HepG2 (cell line): Measurements from ENCODE around the gene DNAJC15. TPM values are rescaled to one million over a fixed set of nuclear protein-coding genes. Genes with fewer than 3 reads are reported as not detected.

ENCODE experiments used
- ATAC-seq: fragments of 200-7000 bp; cut with Tn5 transposase; 3 replicates; pipeline ENCODE4 v1.9.1; 2020; ENCODE audit warnings: mild to moderate bottlenecking, moderate library complexity
- BruUV-seq: library from RNA; stranded (reverse); fragments of 400-500 nt; replicated peaks from 2 replicates; lab custom pipeline; 2021; lab: Mats Ljungman, UMichigan
- CTCF ChIA-PET: fragments of 300-600 bp; formaldehyde crosslinking; extraction: SDS; loops from one replicate; lab custom pipeline; 2021; ENCODE audit warnings: low total read pairs, inconsistent platforms, low intra/inter-chr PET ratio; lab: Yijun Ruan, JAX
- POLR2A ChIA-PET: fragments of 350-600 bp; sonication (Branson Sonifier 250); formaldehyde crosslinking; loops from one replicate; lab custom pipeline; 2020; ENCODE audit warnings: antibody characterized with exemption, inconsistent platforms; lab: Yijun Ruan, JAX
- DNase-seq: peaks from one replicate; pipeline ENCODE4 v3.0.0-alpha.2; 2015; ENCODE audit warnings: low spot score
- FAIRE-seq: peaks from 3 replicates; lab custom pipeline; 2011; peaks lifted over from hg19 to GRCh38; lab: Jason Lieb, UNC
- H2AFZ ChIP-seq: one replicate; pipeline ENCODE4 v1.6.1; 2011; ENCODE audit warnings: low read length, inconsistent platforms
- H3K27ac ChIP-seq: fragments of 300-600 bp; 3 replicates; pipeline ENCODE4 v1.8.0; 2011; ENCODE audit warnings: mixed run types, mild to moderate bottlenecking, mixed read lengths, low read length, inconsistent platforms; ENCODE audit not compliant: insufficient read depth; ENCODE audit errors: extremely low read length
- H3K27me3 ChIP-seq, 2 experiments: fragments of 200-600 bp in 1 of 2; 2 replicates in 1 of 2; 3 replicates in 1 of 2; pipeline versions ENCODE4 v1.6.0 to v1.8.0; 2011; ENCODE audit warnings: low read length in 2 of 2, mild to moderate bottlenecking in 2 of 2, moderate library complexity in 2 of 2, inconsistent platforms in 1 of 2; ENCODE audit not compliant: insufficient read depth in 2 of 2, control insufficient read depth in 1 of 2
- H3K36me3 ChIP-seq, 2 experiments: fragments of 200-600 bp in 1 of 2; replicated peaks in 1 of 2; 2 replicates in 1 of 2; 3 replicates in 1 of 2; pipeline versions ENCODE4 v1.5.1 to v1.8.0; 2011; ENCODE audit warnings: low read length in 2 of 2, inconsistent platforms in 1 of 2; ENCODE audit not compliant: insufficient read depth in 2 of 2, control insufficient read depth in 1 of 2
- H3K4me1 ChIP-seq: 2 replicates; pipeline ENCODE4 v1.5.1; 2012; ENCODE audit warnings: low read length, inconsistent platforms; ENCODE audit not compliant: insufficient read depth
- H3K4me2 ChIP-seq: 2 replicates; pipeline ENCODE4 v1.6.0; 2011; ENCODE audit warnings: low read depth, low read length, inconsistent platforms
- H3K4me3 ChIP-seq, 3 experiments: fragments of 200-600 bp in 1 of 3; sonication (generic), shearing (Covaris generic) in 1 of 3; replicated peaks in 1 of 3; 2 replicates each; pipeline ENCODE4 v1.5.1; 2011 to 2016; ENCODE audit warnings: low read length in 3 of 3, inconsistent platforms in 2 of 3, low read depth in 2 of 3, mild to moderate bottlenecking in 2 of 3, control low read depth in 1 of 3, mixed read lengths in 1 of 3; ENCODE audit not compliant: insufficient read depth in 1 of 3
- H3K79me2 ChIP-seq: one replicate; pipeline ENCODE4 v1.6.1; 2011; ENCODE audit warnings: low read length, inconsistent platforms; ENCODE audit not compliant: insufficient read depth
- H3K9ac ChIP-seq: 2 replicates; pipeline ENCODE4 v1.6.0; 2011; ENCODE audit warnings: mild to moderate bottlenecking, low read depth, low read length, inconsistent platforms; ENCODE audit not compliant: insufficient read depth
- H3K9me3 ChIP-seq: 2 replicates; pipeline ENCODE4 v1.5.1; 2012; ENCODE audit warnings: mild to moderate bottlenecking, low read length
- H4K20me1 ChIP-seq: 2 replicates; pipeline ENCODE4 v1.6.0; 2011; ENCODE audit warnings: inconsistent platforms, mild to moderate bottlenecking, low read length, moderate library complexity; ENCODE audit not compliant: insufficient read depth
- FOXK2 ChIP-seq: fragments of 450-650 bp; IDR thresholded peaks from 2 replicates; pipeline ENCODE4 v1.6.1; 2016
- HNF4A ChIP-seq: sonication (generic); formaldehyde crosslinking; IDR thresholded peaks from 2 replicates; pipeline ENCODE4 v1.4.0; 2020; ENCODE audit warnings: missing genetic modification reagents
- HOMEZ ChIP-seq: IDR thresholded peaks from 2 replicates; pipeline ENCODE4 v1.6.1; 2016; ENCODE audit warnings: low read depth
- RFXANK ChIP-seq: IDR thresholded peaks from 2 replicates; pipeline ENCODE4 v1.6.1; 2016
- RORA ChIP-seq: sonication (generic); formaldehyde crosslinking; IDR thresholded peaks from 2 replicates; pipeline ENCODE4 v1.5.0; 2020; ENCODE audit warnings: mild to moderate bottlenecking, missing genetic modification reagents, moderate library complexity
- ZNF207 ChIP-seq: fragments of 450-650 bp; IDR thresholded peaks from 2 replicates; pipeline ENCODE4 v1.6.1; 2016; ENCODE audit warnings: antibody characterized with exemption, borderline replicate concordance
- ZNF274 ChIP-seq: sonication (generic); formaldehyde crosslinking; IDR thresholded peaks from 2 replicates; pipeline ENCODE4 v1.5.1; 2020; ENCODE audit warnings: mild to moderate bottlenecking, missing genetic modification reagents
- ZNF432 ChIP-seq: sonication (generic); formaldehyde crosslinking; IDR thresholded peaks from 2 replicates; pipeline ENCODE4 v1.5.0; 2020; ENCODE audit warnings: missing genetic modification reagents, mild to moderate bottlenecking, borderline replicate concordance
- ZNF572 ChIP-seq: sonication (generic); formaldehyde crosslinking; IDR thresholded peaks from 2 replicates; pipeline ENCODE4 v1.5.1; 2020; ENCODE audit warnings: mild to moderate bottlenecking, missing genetic modification reagents
- ZNF749 ChIP-seq: sonication (generic); formaldehyde crosslinking; IDR thresholded peaks from 2 replicates; pipeline ENCODE4 v1.8.0; 2022; ENCODE audit warnings: mild to moderate bottlenecking, missing genetic modification reagents, moderate library complexity, borderline replicate concordance
- ZNF839 ChIP-seq: sonication (generic); formaldehyde crosslinking; IDR thresholded peaks from 2 replicates; pipeline ENCODE4 v1.4.0; 2020; ENCODE audit warnings: missing genetic modification reagents, mild to moderate bottlenecking, borderline replicate concordance
- WGBS: methylation state at CpG from one replicate; pipeline ENCODE4 v1.1.6; 2017; ENCODE audit warnings: low lambda C conversion rate; 5-methylcytosine and 5-hydroxymethylcytosine counted together
- in situ Hi-C: cut with HindIII; loops from 2 replicates; pipeline ENCODE4 v1.10.0; 2017; ENCODE audit warnings: low pct_unique_long_range_greater_than_20kb; ENCODE audit not compliant: extremely low pct_ligation_motif_present
- intact Hi-C: fragments of 100-400 bp; cut with micrococcal nuclease; formaldehyde crosslinking; loops from one replicate; pipeline ENCODE4 v1.10.0; 2022; ENCODE audit not compliant: unreplicated experiment
- polyA plus RNA-seq, 8 experiments: library from polyadenylated mRNA; depleted of rRNA in 3 of 8; stranded (reverse) in 7 of 8; unstranded in 1 of 8; fragments of >200 nt; fragmentation: Illumina TruSeq in 4 of 8; extraction: Trizol in 4 of 8; gene quantifications; 2 replicates each; pipeline versions ENCODE4 v1.2.1 to v1.2.3, GENCODE V29; 2011 to 2016; ENCODE audit warnings: low read depth in 4 of 8, missing spikeins in 1 of 8, mixed read lengths in 1 of 8; ENCODE audit not compliant: insufficient read depth in 1 of 8
- total RNA-seq, 5 experiments: library from RNA; depleted of rRNA; stranded (reverse); fragments of >200 nt; fragmentation: Illumina TruSeq; extraction: Trizol; gene quantifications; 2 replicates each; pipeline ENCODE4 v1.2.3, GENCODE V29; 2016; ENCODE audit warnings: low read depth in 1 of 5
- TF ChIP-seq, protein P1 (sequence below): sonication (generic); formaldehyde crosslinking; IDR thresholded peaks from 2 replicates; pipeline ENCODE4 v1.4.0; 2020; ENCODE audit warnings: missing genetic modification reagents

DNAJC15 gene
- total and polyA plus RNA-seq, 2 of the 13 experiments (the other 11 are each of a cell fraction or from before 2014, with no cell fraction given): 23.0 to 31.9 TPM

DNA sequence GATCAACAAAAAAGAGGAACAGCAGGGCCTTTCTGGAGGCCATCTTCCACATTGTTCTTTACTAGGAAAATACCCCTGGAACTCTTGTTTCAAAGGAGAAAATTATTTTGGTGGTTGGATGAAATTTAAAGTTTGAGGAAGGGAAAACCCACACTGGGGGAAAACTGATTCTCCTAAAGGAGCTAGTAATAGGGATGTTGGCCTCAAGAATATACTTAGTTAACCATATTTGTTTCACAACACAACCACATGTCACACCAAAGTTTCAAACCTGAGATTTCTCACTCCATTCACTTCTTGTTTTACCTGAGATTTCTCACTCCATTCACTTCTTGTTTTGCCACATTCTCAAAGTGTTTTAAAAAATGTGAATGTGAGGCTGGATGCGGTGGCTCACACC is 28.5 kb upstream of the DNAJC15 start:
- Histone ChIP-seq H4K20me1 (no peaks in the 10 kb centered on the region), H3K27me3 (peaks cover 2 to 26% of the 10 kb centered on the region in 2 experiments), H3K4me2 (no peak overlapping the region), H3K4me1 (peaks cover 8% of the 10 kb centered on the region; the same call in 1 of the 2 replicates), H3K9ac (no peak overlapping the region), H3K27ac (no peak overlapping the region), H3K36me3 (no peaks in the 10 kb centered on the region), H3K9me3 (no peaks in the 10 kb centered on the region), H3K79me2 (no peaks in the 10 kb centered on the region), H2AFZ (no peak overlapping the region), H3K4me3 (no peak overlapping the region)
- CTCF ChIA-PET: no interaction called here
- DNase-seq: no peak
- intact Hi-C loops: no loop called here
- WGBS: 100% methylated on average over 1 of the region's 1 CpG
- in situ Hi-C loops: no loop called here
- TF ChIP-seq RFXANK (CRISPR knock-in tag) (no peak), HOMEZ (CRISPR knock-in tag) (no peak), ZNF432 (no peak), ZNF207 (no peak), FOXK2 (no peak), RORA (no peak), ZNF839 (CRISPR knock-in tag) (no peak), ZNF274 (CRISPR knock-in tag) (no peak), ZNF572 (CRISPR knock-in tag) (no peak), ZNF749 (CRISPR knock-in tag) (no peak), HNF4A (CRISPR knock-in tag) (no peak)
- TF ChIP-seq, protein P1, sequence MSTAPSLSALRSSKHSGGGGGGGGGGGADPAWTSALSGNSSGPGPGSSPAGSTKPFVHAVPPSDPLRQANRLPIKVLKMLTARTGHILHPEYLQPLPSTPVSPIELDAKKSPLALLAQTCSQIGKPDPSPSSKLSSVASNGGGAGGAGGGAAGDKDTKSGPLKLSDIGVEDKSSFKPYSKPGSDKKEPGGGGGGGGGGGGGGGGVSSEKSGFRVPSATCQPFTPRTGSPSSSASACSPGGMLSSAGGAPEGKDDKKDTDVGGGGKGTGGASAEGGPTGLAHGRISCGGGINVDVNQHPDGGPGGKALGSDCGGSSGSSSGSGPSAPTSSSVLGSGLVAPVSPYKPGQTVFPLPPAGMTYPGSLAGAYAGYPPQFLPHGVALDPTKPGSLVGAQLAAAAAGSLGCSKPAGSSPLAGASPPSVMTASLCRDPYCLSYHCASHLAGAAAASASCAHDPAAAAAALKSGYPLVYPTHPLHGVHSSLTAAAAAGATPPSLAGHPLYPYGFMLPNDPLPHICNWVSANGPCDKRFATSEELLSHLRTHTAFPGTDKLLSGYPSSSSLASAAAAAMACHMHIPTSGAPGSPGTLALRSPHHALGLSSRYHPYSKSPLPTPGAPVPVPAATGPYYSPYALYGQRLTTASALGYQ (CRISPR knock-in tag): no peak
- POLR2A ChIA-PET: no interaction called here
- BruUV-seq: no TSS peak
- no peak for ATAC-seq
- FAIRE-seq: no peak
